WTC11 (cell line): ENCODE data around the gene DNM3. TPM values are rescaled to one million over a fixed set of nuclear protein-coding genes. Genes with fewer than 3 reads are reported as not detected.

Experiments
- ATAC-seq: fragments of 200-7000 bp; cut with Tn5 transposase; 2 replicates; pipeline ENCODE4 v1.10.0; 2021; ENCODE audit warnings: mild to moderate bottlenecking, moderate library complexity
- CTCF ChIA-PET: fragments of 300-600 bp; sonication (Branson Sonifier 250); formaldehyde crosslinking; loops from one replicate; lab custom pipeline; 2021; ENCODE audit warnings: antibody characterized with exemption; lab: Charles Lee
- POLR2A ChIA-PET: fragments of 350-600 bp; sonication (Branson Sonifier 250); formaldehyde crosslinking; loops from one replicate; lab custom pipeline; 2021; ENCODE audit warnings: antibody characterized with exemption; lab: Charles Lee
- DNase-seq: peaks from one replicate; pipeline ENCODE4 v3.0.0; 2021; ENCODE audit warnings: low spot score
- H3K27ac Mint-ChIP-seq: 2 replicates; pipeline ENCODE4 v1.8.0; 2021; ENCODE audit warnings: mixed read lengths
- H3K27me3 Mint-ChIP-seq: 2 replicates; pipeline ENCODE4 v1.8.0; 2021; ENCODE audit warnings: low read depth, mild to moderate bottlenecking, moderate library complexity, mixed read lengths
- H3K36me3 Mint-ChIP-seq: 2 replicates; pipeline ENCODE4 v1.8.0; 2021; ENCODE audit warnings: mixed read lengths
- H3K4me1 Mint-ChIP-seq: 2 replicates; pipeline ENCODE4 v1.8.0; 2022; ENCODE audit warnings: mixed read lengths
- H3K4me3 Mint-ChIP-seq: 2 replicates; pipeline ENCODE4 v1.8.0; 2021; ENCODE audit warnings: mild to moderate bottlenecking, moderate library complexity, mixed read lengths
- H3K9me3 Mint-ChIP-seq: 2 replicates; pipeline ENCODE4 v1.8.0; 2021; ENCODE audit warnings: mixed read lengths
- ELF4 ChIP-seq: sonication (generic); formaldehyde crosslinking; IDR thresholded peaks from 2 replicates; pipeline ENCODE4 v1.8.1; 2022; ENCODE audit warnings: low read depth, mild to moderate bottlenecking, moderate library complexity, missing genetic modification reagents
- ESRRA ChIP-seq: sonication (generic); formaldehyde crosslinking; IDR thresholded peaks from 2 replicates; pipeline ENCODE4 v1.8.1; 2022; ENCODE audit warnings: mild to moderate bottlenecking, missing genetic modification reagents, borderline replicate concordance
- GTF2I ChIP-seq: fragments of 250-450 bp; sonication (Bioruptor Pico); conservative IDR thresholded peaks from 2 replicates; pipeline ENCODE4 v1.4.0; 2021; ENCODE audit warnings: mild to moderate bottlenecking
- MYBL2 ChIP-seq: sonication (generic); formaldehyde crosslinking; IDR thresholded peaks from 2 replicates; pipeline ENCODE4 v1.8.1; 2023; ENCODE audit warnings: mild to moderate bottlenecking, moderate library complexity, missing genetic modification reagents
- RORB ChIP-seq: fragments of 250-450 bp; sonication (Bioruptor Pico); IDR thresholded peaks from 2 replicates; pipeline ENCODE4 v1.9.0; 2021; ENCODE audit warnings: mild to moderate bottlenecking
- SMAD3 ChIP-seq: sonication (generic); formaldehyde crosslinking; IDR thresholded peaks from 2 replicates; pipeline ENCODE4 v1.8.0; 2022; ENCODE audit warnings: missing genetic modification reagents, mild to moderate bottlenecking, borderline replicate concordance
- ZNF219 ChIP-seq: sonication (generic); formaldehyde crosslinking; IDR thresholded peaks from 2 replicates; pipeline ENCODE4 v1.8.0; 2023; ENCODE audit warnings: missing genetic modification reagents, mild to moderate bottlenecking, borderline replicate concordance
- ZNF396 ChIP-seq: fragments of 250-450 bp; sonication (Bioruptor Pico); IDR thresholded peaks from 2 replicates; pipeline ENCODE4 v1.8.0; 2021; ENCODE audit warnings: mild to moderate bottlenecking, moderate library complexity, borderline replicate concordance
- ZNF671 ChIP-seq: fragments of 250-450 bp; sonication (Bioruptor Pico); IDR thresholded peaks from 2 replicates; pipeline ENCODE4 v1.8.0; 2021; ENCODE audit warnings: mild to moderate bottlenecking
- total RNA-seq: library from RNA; stranded (reverse); gene quantifications from 3 replicates; pipeline ENCODE4 v1.2.3, GENCODE V29; 2021
- TF ChIP-seq, protein P1 (sequence below): sonication (generic); formaldehyde crosslinking; IDR thresholded peaks from 2 replicates; pipeline ENCODE4 v1.8.1; 2022; ENCODE audit warnings: mild to moderate bottlenecking, moderate library complexity, missing genetic modification reagents
- TF ChIP-seq, protein P2 (sequence below): sonication (generic); formaldehyde crosslinking; IDR thresholded peaks from 2 replicates; pipeline ENCODE4 v1.8.1; 2023; ENCODE audit warnings: mild to moderate bottlenecking, missing genetic modification reagents, moderate library complexity
- TF ChIP-seq, protein P3 (sequence below): sonication (generic); formaldehyde crosslinking; IDR thresholded peaks from 2 replicates; pipeline ENCODE4 v1.8.0; 2022; ENCODE audit warnings: mild to moderate bottlenecking, missing genetic modification reagents
- TF ChIP-seq, protein P4 (sequence below): sonication (generic); formaldehyde crosslinking; IDR thresholded peaks from 2 replicates; pipeline ENCODE4 v1.8.0; 2023; ENCODE audit warnings: mild to moderate bottlenecking, missing genetic modification reagents
- TF ChIP-seq, protein P5 (sequence below): sonication (generic); formaldehyde crosslinking; IDR thresholded peaks from 2 replicates; pipeline ENCODE4 v1.8.1; 2023; ENCODE audit warnings: mild to moderate bottlenecking, missing genetic modification reagents, moderate library complexity
- TF ChIP-seq, protein P6 (sequence below): fragments of 200-600 bp; IDR thresholded peaks from 2 replicates; pipeline ENCODE4 v1.8.0; 2022; ENCODE audit warnings: antibody characterized with exemption
- TF ChIP-seq, protein P7 (sequence below): sonication (generic); formaldehyde crosslinking; IDR thresholded peaks from 2 replicates; pipeline ENCODE4 v1.8.0; 2023; ENCODE audit warnings: missing genetic modification reagents
- TF ChIP-seq, protein P8 (sequence below): sonication (generic); formaldehyde crosslinking; conservative IDR thresholded peaks from 2 replicates; pipeline ENCODE4 v1.8.1; 2023; ENCODE audit warnings: mild to moderate bottlenecking, low read depth, missing genetic modification reagents, moderate library complexity
- TF ChIP-seq, protein P9 (sequence below): sonication (generic); formaldehyde crosslinking; IDR thresholded peaks from 2 replicates; pipeline ENCODE4 v1.8.0; 2023; ENCODE audit warnings: missing genetic modification reagents, mild to moderate bottlenecking, borderline replicate concordance

DNM3 gene
- total RNA-seq, 1 experiment from 2014 or later: 1.9 TPM

DNA sequence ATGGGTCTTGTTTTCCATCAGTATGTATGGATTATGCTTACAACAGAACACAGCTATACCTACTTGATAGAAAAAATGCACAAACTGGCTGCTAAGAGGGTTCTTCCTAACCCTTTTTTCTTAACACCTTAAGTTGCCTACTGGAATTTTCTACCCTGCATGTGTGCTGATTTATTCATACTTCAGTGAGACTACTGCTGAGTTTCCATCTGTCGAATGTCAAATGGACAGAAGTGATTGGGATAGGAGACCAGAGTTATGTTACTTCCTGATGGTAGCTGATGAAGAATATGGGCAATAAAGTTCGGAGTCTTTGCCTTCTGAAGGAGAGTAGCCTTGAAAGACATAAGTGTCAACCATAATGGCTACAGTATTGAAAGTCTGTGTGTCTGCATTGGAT is 6.5 kb upstream of the DNM3 start:
- no peak for ATAC-seq
- H3K4me1 Mint-ChIP-seq: no peaks in the 10 kb centered on the region
- no peak overlapping the region for H3K27ac Mint-ChIP-seq
- no peak overlapping the region for H3K4me3 Mint-ChIP-seq
- no peaks in the 10 kb centered on the region for H3K36me3 Mint-ChIP-seq
- H3K27me3 Mint-ChIP-seq: peaks cover 12% of the 10 kb centered on the region
- H3K9me3 Mint-ChIP-seq: no peaks in the 10 kb centered on the region; the same call in 1 of the 2 replicates
- TF ChIP-seq RORB (CRISPR knock-in tag) (no peak), GTF2I (CRISPR knock-in tag) (no peak), ESRRA (no peak), ZNF671 (CRISPR knock-in tag) (no peak), ZNF219 (CRISPR knock-in tag) (no peak), MYBL2 (CRISPR knock-in tag) (no peak)
- TF ChIP-seq, protein P1, sequence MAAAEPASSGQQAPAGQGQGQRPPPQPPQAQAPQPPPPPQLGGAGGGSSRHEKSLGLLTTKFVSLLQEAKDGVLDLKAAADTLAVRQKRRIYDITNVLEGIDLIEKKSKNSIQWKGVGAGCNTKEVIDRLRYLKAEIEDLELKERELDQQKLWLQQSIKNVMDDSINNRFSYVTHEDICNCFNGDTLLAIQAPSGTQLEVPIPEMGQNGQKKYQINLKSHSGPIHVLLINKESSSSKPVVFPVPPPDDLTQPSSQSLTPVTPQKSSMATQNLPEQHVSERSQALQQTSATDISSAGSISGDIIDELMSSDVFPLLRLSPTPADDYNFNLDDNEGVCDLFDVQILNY (CRISPR knock-in tag): no peak
- TF ChIP-seq, protein P2, sequence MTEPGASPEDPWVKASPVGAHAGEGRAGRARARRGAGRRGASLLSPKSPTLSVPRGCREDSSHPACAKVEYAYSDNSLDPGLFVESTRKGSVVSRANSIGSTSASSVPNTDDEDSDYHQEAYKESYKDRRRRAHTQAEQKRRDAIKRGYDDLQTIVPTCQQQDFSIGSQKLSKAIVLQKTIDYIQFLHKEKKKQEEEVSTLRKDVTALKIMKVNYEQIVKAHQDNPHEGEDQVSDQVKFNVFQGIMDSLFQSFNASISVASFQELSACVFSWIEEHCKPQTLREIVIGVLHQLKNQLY (CRISPR knock-in tag): no peak
- TF ChIP-seq, protein P3, sequence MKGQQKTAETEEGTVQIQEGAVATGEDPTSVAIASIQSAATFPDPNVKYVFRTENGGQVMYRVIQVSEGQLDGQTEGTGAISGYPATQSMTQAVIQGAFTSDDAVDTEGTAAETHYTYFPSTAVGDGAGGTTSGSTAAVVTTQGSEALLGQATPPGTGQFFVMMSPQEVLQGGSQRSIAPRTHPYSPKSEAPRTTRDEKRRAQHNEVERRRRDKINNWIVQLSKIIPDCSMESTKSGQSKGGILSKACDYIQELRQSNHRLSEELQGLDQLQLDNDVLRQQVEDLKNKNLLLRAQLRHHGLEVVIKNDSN (CRISPR knock-in tag): no peak
- TF ChIP-seq, protein P4, sequence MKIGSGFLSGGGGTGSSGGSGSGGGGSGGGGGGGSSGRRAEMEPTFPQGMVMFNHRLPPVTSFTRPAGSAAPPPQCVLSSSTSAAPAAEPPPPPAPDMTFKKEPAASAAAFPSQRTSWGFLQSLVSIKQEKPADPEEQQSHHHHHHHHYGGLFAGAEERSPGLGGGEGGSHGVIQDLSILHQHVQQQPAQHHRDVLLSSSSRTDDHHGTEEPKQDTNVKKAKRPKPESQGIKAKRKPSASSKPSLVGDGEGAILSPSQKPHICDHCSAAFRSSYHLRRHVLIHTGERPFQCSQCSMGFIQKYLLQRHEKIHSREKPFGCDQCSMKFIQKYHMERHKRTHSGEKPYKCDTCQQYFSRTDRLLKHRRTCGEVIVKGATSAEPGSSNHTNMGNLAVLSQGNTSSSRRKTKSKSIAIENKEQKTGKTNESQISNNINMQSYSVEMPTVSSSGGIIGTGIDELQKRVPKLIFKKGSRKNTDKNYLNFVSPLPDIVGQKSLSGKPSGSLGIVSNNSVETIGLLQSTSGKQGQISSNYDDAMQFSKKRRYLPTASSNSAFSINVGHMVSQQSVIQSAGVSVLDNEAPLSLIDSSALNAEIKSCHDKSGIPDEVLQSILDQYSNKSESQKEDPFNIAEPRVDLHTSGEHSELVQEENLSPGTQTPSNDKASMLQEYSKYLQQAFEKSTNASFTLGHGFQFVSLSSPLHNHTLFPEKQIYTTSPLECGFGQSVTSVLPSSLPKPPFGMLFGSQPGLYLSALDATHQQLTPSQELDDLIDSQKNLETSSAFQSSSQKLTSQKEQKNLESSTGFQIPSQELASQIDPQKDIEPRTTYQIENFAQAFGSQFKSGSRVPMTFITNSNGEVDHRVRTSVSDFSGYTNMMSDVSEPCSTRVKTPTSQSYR (CRISPR knock-in tag): no peak
- TF ChIP-seq, protein P5, sequence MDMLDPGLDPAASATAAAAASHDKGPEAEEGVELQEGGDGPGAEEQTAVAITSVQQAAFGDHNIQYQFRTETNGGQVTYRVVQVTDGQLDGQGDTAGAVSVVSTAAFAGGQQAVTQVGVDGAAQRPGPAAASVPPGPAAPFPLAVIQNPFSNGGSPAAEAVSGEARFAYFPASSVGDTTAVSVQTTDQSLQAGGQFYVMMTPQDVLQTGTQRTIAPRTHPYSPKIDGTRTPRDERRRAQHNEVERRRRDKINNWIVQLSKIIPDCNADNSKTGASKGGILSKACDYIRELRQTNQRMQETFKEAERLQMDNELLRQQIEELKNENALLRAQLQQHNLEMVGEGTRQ (CRISPR knock-in tag): no peak
- TF ChIP-seq, protein P6, sequence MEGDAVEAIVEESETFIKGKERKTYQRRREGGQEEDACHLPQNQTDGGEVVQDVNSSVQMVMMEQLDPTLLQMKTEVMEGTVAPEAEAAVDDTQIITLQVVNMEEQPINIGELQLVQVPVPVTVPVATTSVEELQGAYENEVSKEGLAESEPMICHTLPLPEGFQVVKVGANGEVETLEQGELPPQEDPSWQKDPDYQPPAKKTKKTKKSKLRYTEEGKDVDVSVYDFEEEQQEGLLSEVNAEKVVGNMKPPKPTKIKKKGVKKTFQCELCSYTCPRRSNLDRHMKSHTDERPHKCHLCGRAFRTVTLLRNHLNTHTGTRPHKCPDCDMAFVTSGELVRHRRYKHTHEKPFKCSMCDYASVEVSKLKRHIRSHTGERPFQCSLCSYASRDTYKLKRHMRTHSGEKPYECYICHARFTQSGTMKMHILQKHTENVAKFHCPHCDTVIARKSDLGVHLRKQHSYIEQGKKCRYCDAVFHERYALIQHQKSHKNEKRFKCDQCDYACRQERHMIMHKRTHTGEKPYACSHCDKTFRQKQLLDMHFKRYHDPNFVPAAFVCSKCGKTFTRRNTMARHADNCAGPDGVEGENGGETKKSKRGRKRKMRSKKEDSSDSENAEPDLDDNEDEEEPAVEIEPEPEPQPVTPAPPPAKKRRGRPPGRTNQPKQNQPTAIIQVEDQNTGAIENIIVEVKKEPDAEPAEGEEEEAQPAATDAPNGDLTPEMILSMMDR: no peak
- TF ChIP-seq, protein P7, sequence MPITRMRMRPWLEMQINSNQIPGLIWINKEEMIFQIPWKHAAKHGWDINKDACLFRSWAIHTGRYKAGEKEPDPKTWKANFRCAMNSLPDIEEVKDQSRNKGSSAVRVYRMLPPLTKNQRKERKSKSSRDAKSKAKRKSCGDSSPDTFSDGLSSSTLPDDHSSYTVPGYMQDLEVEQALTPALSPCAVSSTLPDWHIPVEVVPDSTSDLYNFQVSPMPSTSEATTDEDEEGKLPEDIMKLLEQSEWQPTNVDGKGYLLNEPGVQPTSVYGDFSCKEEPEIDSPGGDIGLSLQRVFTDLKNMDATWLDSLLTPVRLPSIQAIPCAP: no peak
- TF ChIP-seq, all 79 proteins: peak for 0
- CTCF ChIA-PET: interaction anchor here (0.6 kb wide), 1 partner anchor 56 kb away, joined by 3 read pairs; no protein-coding TSS in a partner anchor
- POLR2A ChIA-PET: no interaction called here
- no peak for DNase-seq

DNA sequence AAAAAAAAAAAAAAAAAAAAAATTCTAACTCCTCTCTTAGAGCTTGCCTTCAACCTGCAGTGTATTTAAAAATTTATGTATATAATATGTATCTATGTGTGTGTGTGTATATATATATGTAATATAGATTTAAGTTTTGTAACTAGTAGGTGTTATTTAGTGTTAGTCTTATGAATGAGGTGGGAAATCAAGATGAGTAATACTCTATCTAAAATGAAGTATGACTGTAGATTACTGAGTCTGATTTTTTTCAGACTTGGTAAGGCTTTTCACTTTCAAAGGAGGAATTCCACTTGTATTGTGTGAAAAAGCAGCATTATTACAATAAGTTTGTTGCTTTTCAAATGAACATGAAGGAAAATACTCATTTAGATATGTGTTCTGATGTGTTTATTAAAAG is 5.4 kb upstream of the DNM3 start:
- CTCF ChIA-PET: no interaction called here
- H3K27ac Mint-ChIP-seq: no peak overlapping the region
- H3K27me3 Mint-ChIP-seq: peaks cover 23% of the 10 kb centered on the region
- H3K4me3 Mint-ChIP-seq: no peak overlapping the region
- ATAC-seq: no peak
- no peaks in the 10 kb centered on the region for H3K9me3 Mint-ChIP-seq
- no peaks in the 10 kb centered on the region for H3K36me3 Mint-ChIP-seq
- H3K4me1 Mint-ChIP-seq: peaks cover 9% of the 10 kb centered on the region
- DNase-seq: no peak
- POLR2A ChIA-PET: interaction anchor here (0.6 kb wide), 1 partner anchor 9 kb away, joined by 3 read pairs; no protein-coding TSS in a partner anchor
- TF ChIP-seq, protein P8, sequence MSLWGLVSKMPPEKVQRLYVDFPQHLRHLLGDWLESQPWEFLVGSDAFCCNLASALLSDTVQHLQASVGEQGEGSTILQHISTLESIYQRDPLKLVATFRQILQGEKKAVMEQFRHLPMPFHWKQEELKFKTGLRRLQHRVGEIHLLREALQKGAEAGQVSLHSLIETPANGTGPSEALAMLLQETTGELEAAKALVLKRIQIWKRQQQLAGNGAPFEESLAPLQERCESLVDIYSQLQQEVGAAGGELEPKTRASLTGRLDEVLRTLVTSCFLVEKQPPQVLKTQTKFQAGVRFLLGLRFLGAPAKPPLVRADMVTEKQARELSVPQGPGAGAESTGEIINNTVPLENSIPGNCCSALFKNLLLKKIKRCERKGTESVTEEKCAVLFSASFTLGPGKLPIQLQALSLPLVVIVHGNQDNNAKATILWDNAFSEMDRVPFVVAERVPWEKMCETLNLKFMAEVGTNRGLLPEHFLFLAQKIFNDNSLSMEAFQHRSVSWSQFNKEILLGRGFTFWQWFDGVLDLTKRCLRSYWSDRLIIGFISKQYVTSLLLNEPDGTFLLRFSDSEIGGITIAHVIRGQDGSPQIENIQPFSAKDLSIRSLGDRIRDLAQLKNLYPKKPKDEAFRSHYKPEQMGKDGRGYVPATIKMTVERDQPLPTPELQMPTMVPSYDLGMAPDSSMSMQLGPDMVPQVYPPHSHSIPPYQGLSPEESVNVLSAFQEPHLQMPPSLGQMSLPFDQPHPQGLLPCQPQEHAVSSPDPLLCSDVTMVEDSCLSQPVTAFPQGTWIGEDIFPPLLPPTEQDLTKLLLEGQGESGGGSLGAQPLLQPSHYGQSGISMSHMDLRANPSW (CRISPR knock-in tag): no peak
- TF ChIP-seq, protein P9, sequence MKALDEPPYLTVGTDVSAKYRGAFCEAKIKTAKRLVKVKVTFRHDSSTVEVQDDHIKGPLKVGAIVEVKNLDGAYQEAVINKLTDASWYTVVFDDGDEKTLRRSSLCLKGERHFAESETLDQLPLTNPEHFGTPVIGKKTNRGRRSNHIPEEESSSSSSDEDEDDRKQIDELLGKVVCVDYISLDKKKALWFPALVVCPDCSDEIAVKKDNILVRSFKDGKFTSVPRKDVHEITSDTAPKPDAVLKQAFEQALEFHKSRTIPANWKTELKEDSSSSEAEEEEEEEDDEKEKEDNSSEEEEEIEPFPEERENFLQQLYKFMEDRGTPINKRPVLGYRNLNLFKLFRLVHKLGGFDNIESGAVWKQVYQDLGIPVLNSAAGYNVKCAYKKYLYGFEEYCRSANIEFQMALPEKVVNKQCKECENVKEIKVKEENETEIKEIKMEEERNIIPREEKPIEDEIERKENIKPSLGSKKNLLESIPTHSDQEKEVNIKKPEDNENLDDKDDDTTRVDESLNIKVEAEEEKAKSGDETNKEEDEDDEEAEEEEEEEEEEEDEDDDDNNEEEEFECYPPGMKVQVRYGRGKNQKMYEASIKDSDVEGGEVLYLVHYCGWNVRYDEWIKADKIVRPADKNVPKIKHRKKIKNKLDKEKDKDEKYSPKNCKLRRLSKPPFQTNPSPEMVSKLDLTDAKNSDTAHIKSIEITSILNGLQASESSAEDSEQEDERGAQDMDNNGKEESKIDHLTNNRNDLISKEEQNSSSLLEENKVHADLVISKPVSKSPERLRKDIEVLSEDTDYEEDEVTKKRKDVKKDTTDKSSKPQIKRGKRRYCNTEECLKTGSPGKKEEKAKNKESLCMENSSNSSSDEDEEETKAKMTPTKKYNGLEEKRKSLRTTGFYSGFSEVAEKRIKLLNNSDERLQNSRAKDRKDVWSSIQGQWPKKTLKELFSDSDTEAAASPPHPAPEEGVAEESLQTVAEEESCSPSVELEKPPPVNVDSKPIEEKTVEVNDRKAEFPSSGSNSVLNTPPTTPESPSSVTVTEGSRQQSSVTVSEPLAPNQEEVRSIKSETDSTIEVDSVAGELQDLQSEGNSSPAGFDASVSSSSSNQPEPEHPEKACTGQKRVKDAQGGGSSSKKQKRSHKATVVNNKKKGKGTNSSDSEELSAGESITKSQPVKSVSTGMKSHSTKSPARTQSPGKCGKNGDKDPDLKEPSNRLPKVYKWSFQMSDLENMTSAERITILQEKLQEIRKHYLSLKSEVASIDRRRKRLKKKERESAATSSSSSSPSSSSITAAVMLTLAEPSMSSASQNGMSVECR (CRISPR knock-in tag): no peak
- TF ChIP-seq SMAD3 (CRISPR knock-in tag) (no peak), ELF4 (CRISPR knock-in tag) (no peak), ZNF396 (CRISPR knock-in tag) (no peak)
